H1 (cell line): ENCODE measurements around the gene KNCN. TPM values are rescaled to one million over a fixed set of nuclear protein-coding genes. Genes with fewer than 3 reads are reported as not detected.
A peak's percentile ranks its signal among the peaks of the same experiment; 100 is the strongest.

Source experiments
- CTCF ChIA-PET: fragments of 300-600 bp; sonication (Branson Sonifier 250); formaldehyde crosslinking; loops from one replicate; lab custom pipeline; 2021; ENCODE audit not compliant: partially characterized antibody; lab: Charles Lee
- POLR2A ChIA-PET: fragments of 300-600 bp; sonication (Branson Sonifier 250); formaldehyde crosslinking; loops from one replicate; lab custom pipeline; 2021; ENCODE audit warnings: inconsistent platforms; ENCODE audit not compliant: partially characterized antibody; lab: Charles Lee
- DNase-seq, 2 experiments: peaks; one replicate each; pipeline versions ENCODE4 v3.0.0 to v3.0.0-alpha.2; 2010 to 2022; ENCODE audit warnings: low spot score in 2 of 2, low read depth in 1 of 2, mixed read lengths in 1 of 2
- FAIRE-seq: peaks from 2 replicates; lab custom pipeline; 2011; peaks lifted over from hg19 to GRCh38; lab: Jason Lieb, UNC
- H2AFZ ChIP-seq: 2 replicates; pipeline ENCODE4 v1.8.1; 2012; ENCODE audit warnings: low read length, inconsistent platforms
- H2AK5ac ChIP-seq: 2 replicates; pipeline ENCODE4 v1.6.1; 2013; ENCODE audit warnings: low read depth, low read length
- H2BK120ac ChIP-seq: replicated peaks from 2 replicates; pipeline ENCODE3; 2013; ENCODE audit warnings: low read depth, low read length, inconsistent platforms
- H2BK12ac ChIP-seq: 2 replicates; pipeline ENCODE4 v1.6.1; 2013; ENCODE audit warnings: low read depth, low read length
- H2BK15ac ChIP-seq: 2 replicates; pipeline ENCODE4 v1.6.1; 2013; ENCODE audit warnings: low read length
- H2BK20ac ChIP-seq: 2 replicates; pipeline ENCODE4 v1.6.1; 2013; ENCODE audit warnings: low read length
- H2BK5ac ChIP-seq: 2 replicates; pipeline ENCODE4 v1.6.1; 2013; ENCODE audit warnings: low read depth, low read length
- H3K14ac ChIP-seq: 2 replicates; pipeline ENCODE4 v1.6.1; 2013; ENCODE audit warnings: inconsistent platforms; ENCODE audit not compliant: insufficient read length
- H3K18ac ChIP-seq: 2 replicates; pipeline ENCODE4 v1.6.1; 2013; ENCODE audit warnings: low read length; ENCODE audit errors: extremely low read depth
- H3K23ac ChIP-seq: 2 replicates; pipeline ENCODE4 v1.6.1; 2013; ENCODE audit warnings: inconsistent platforms; ENCODE audit not compliant: insufficient read length
- H3K23me2 ChIP-seq: 2 replicates; pipeline ENCODE4 v1.6.1; 2013; ENCODE audit warnings: low read depth, low read length
- H3K27ac ChIP-seq: 2 replicates; pipeline ENCODE4 v1.6.1; 2011; ENCODE audit warnings: low read depth, low read length, inconsistent platforms
- H3K27me3 ChIP-seq, 4 experiments: replicated peaks in 1 of 4; 1 replicate in 1 of 4; 2 replicates in 3 of 4; pipeline versions ENCODE4 v1.6.1 to v1.8.1; 2011 to 2013; ENCODE audit warnings: low read length in 3 of 4, mild to moderate bottlenecking in 3 of 4, inconsistent platforms in 2 of 4, mixed read lengths in 2 of 4, moderate library complexity in 1 of 4; ENCODE audit not compliant: control insufficient read depth in 3 of 4, insufficient read depth in 3 of 4; ENCODE audit errors: extremely low read depth in 1 of 4
- H3K36me3 ChIP-seq, 4 experiments: 2 replicates each; pipeline versions ENCODE4 v1.6.1 to v1.8.1; 2011 to 2013; ENCODE audit warnings: mild to moderate bottlenecking in 4 of 4, low read length in 3 of 4, moderate library complexity in 2 of 4, control low read depth in 1 of 4, inconsistent platforms in 1 of 4; ENCODE audit not compliant: insufficient read depth in 4 of 4, control insufficient read depth in 2 of 4
- H3K4ac ChIP-seq: replicated peaks from 2 replicates; pipeline ENCODE3; 2013; ENCODE audit warnings: low read length, low read depth, mixed read lengths, inconsistent platforms; ENCODE audit not compliant: insufficient read length
- H3K4me1 ChIP-seq, 4 experiments: replicated peaks in 1 of 4; 1 replicate in 1 of 4; 2 replicates in 3 of 4; pipeline versions ENCODE4 v1.6.1 to v1.8.1; 2011 to 2013; ENCODE audit warnings: low read length in 3 of 4, inconsistent platforms in 2 of 4, mixed read lengths in 1 of 4; ENCODE audit not compliant: insufficient read depth in 4 of 4, control insufficient read depth in 3 of 4
- H3K4me2 ChIP-seq, 2 experiments: 2 replicates each; pipeline versions ENCODE4 v1.6.1 to v1.8.1; 2011 to 2013; ENCODE audit warnings: low read depth in 2 of 2, low read length in 2 of 2, control low read depth in 1 of 2, inconsistent platforms in 1 of 2, mild to moderate bottlenecking in 1 of 2; ENCODE audit not compliant: insufficient read depth in 1 of 2
- H3K4me3 ChIP-seq, 4 experiments: fragments of 200-600, 300-600 bp in 1 of 4; sonication (generic), shearing (Covaris generic), sonication (Bioruptor Twin) in 1 of 4; 2 replicates each; pipeline versions ENCODE4 v1.5.1 to v1.8.1; 2011 to 2016; ENCODE audit warnings: low read length in 4 of 4, low read depth in 3 of 4, control low read depth in 2 of 4, inconsistent platforms in 2 of 4, mild to moderate bottlenecking in 2 of 4, mixed read lengths in 1 of 4, moderate library complexity in 1 of 4; ENCODE audit not compliant: insufficient read depth in 2 of 4; ENCODE audit errors: extremely low read depth in 1 of 4
- H3K56ac ChIP-seq: replicated peaks from 2 replicates; pipeline ENCODE3; 2013; ENCODE audit warnings: low read depth, mild to moderate bottlenecking, mixed read lengths, low read length, inconsistent platforms; ENCODE audit not compliant: insufficient read length
- H3K79me1 ChIP-seq: 2 replicates; pipeline ENCODE4 v1.6.1; 2013; ENCODE audit warnings: low read depth, low read length, control low read depth
- H3K79me2 ChIP-seq, 2 experiments: 2 replicates each; pipeline versions ENCODE4 v1.6.1 to v1.8.1; 2012 to 2013; ENCODE audit warnings: low read length in 2 of 2, mild to moderate bottlenecking in 2 of 2, inconsistent platforms in 1 of 2; ENCODE audit not compliant: insufficient read depth in 2 of 2, control insufficient read depth in 1 of 2
- H3K9ac ChIP-seq, 4 experiments: replicated peaks in 1 of 4; 1 replicate in 1 of 4; 2 replicates in 3 of 4; pipeline versions ENCODE4 v1.6.1 to v1.8.1; 2011 to 2013; ENCODE audit warnings: low read depth in 3 of 4, low read length in 3 of 4, control low read depth in 2 of 4, mild to moderate bottlenecking in 2 of 4, moderate library complexity in 2 of 4, inconsistent platforms in 1 of 4; ENCODE audit errors: extremely low read depth in 1 of 4
- H3K9me3 ChIP-seq, 2 experiments: 2 replicates each; pipeline versions ENCODE4 v1.6.1 to v1.8.1; 2012 to 2013; ENCODE audit warnings: mild to moderate bottlenecking in 2 of 2, moderate library complexity in 2 of 2, control low read depth in 1 of 2, inconsistent platforms in 1 of 2, low read depth in 1 of 2, low read length in 1 of 2, mixed read lengths in 1 of 2; ENCODE audit not compliant: insufficient read depth in 2 of 2
- H4K20me1 ChIP-seq, 2 experiments: replicated peaks in 1 of 2; 2 replicates each; pipeline versions ENCODE3 to v1.8.1; 2011 to 2013; ENCODE audit warnings: inconsistent platforms in 2 of 2, low read length in 2 of 2, mild to moderate bottlenecking in 1 of 2; ENCODE audit not compliant: insufficient read depth in 2 of 2, control insufficient read depth in 1 of 2
- H4K5ac ChIP-seq: 2 replicates; pipeline ENCODE4 v1.6.1; 2013; ENCODE audit warnings: low read length, low read depth, mixed read lengths, inconsistent platforms; ENCODE audit not compliant: insufficient read length
- H4K8ac ChIP-seq: 2 replicates; pipeline ENCODE4 v1.8.0; 2013; ENCODE audit warnings: mild to moderate bottlenecking, moderate library complexity, low read length, inconsistent platforms; ENCODE audit not compliant: insufficient read depth; ENCODE audit errors: extremely low read depth
- H4K91ac ChIP-seq: replicated peaks from 2 replicates; pipeline ENCODE3; 2013; ENCODE audit warnings: low read length, mixed read lengths, inconsistent platforms; ENCODE audit not compliant: insufficient read length
- E2F6 ChIP-seq: IDR thresholded peaks from 2 replicates; pipeline ENCODE4 v1.6.1; 2012; ENCODE audit warnings: inconsistent platforms
- EP300 ChIP-seq, 2 experiments: IDR thresholded peaks; 1 replicate in 1 of 2; 2 replicates in 1 of 2; pipeline ENCODE4 v1.6.1; 2011 to 2012; ENCODE audit warnings: low read depth in 2 of 2, low read length in 2 of 2, mild to moderate bottlenecking in 2 of 2, borderline replicate concordance in 1 of 2, inconsistent platforms in 1 of 2, moderate library complexity in 1 of 2
- GTF2F1 ChIP-seq: IDR thresholded peaks from 2 replicates; pipeline ENCODE4 v1.6.1; 2012; ENCODE audit warnings: low read depth, low read length, improper control_type of control experiment, borderline replicate concordance
- KDM5A ChIP-seq: fragments of 200-600 bp; IDR thresholded peaks from 2 replicates; pipeline ENCODE4 v1.7.1; 2012; ENCODE audit warnings: mild to moderate bottlenecking, low read length, inconsistent platforms, mixed read lengths
- POLR2A ChIP-seq, 2 experiments: IDR thresholded peaks; 1 replicate in 1 of 2; 2 replicates in 1 of 2; pipeline ENCODE4 v1.6.1; 2011; ENCODE audit warnings: low read depth in 2 of 2, low read length in 2 of 2, mild to moderate bottlenecking in 2 of 2; ENCODE audit errors: control extremely low read depth in 1 of 2
- SIX5 ChIP-seq: IDR thresholded peaks from 2 replicates; pipeline ENCODE4 v1.6.1; 2011; ENCODE audit warnings: mild to moderate bottlenecking, low read depth, low read length
- SUZ12 ChIP-seq: fragments of 200-600 bp; sonication (generic); IDR thresholded peaks from 2 replicates; pipeline ENCODE4 v1.6.1; 2012; ENCODE audit warnings: mild to moderate bottlenecking, inconsistent platforms, low read length, moderate library complexity, mixed read lengths
- TEAD4 ChIP-seq: IDR thresholded peaks from 2 replicates; pipeline ENCODE4 v1.6.1; 2012; ENCODE audit warnings: low read depth, low read length, inconsistent platforms, mixed read lengths
- WGBS, 2 experiments: shearing (Covaris generic) in 1 of 2; methylation state at CpG; one replicate each; pipeline versions ENCODE4 v1.1.6 to v1.1.7; 2013 to 2015; ENCODE audit warnings: low lambda C conversion rate in 2 of 2, mixed read lengths in 2 of 2, inconsistent platforms in 1 of 2, low coverage in 1 of 2, missing lambda C conversion rate in 1 of 2; ENCODE audit not compliant: insufficient replicate concordance in 2 of 2, insufficient coverage in 1 of 2, insufficient read length in 1 of 2; ENCODE audit errors: extremely low coverage in 1 of 2, missing lambda C conversion rate in 1 of 2; 5-methylcytosine and 5-hydroxymethylcytosine counted together
- polyA plus RNA-seq, 7 experiments: library from polyadenylated mRNA; depleted of rRNA in 3 of 7; stranded (reverse) in 5 of 7; unstranded in 2 of 7; fragments of >200 nt in 5 of 7; fragments of 200-250 nt in 2 of 7; gene quantifications; 1 replicate in 5 of 7; 2 replicates in 1 of 7; 4 replicates in 1 of 7; pipeline versions ENCODE4 v1.2.1 to v1.2.3, GENCODE V29; 2011 to 2013; ENCODE audit warnings: missing spikeins in 2 of 7, mixed read lengths in 2 of 7
- total RNA-seq: library from RNA; stranded (reverse); fragmentation: NEBNext Ultra II Directional; extraction: Animal tissue kit (Norgen Biotek cat#: 25700); gene quantifications from 2 replicates; pipeline ENCODE4 v1.2.1, GENCODE V29; 2021
- TF ChIP-seq, protein P1 (sequence below): IDR thresholded peaks from 2 replicates; pipeline ENCODE4 v1.6.1; 2012; ENCODE audit warnings: low read length, inconsistent platforms

The KNCN gene
- total and polyA plus RNA-seq, 2 of the 8 experiments (the other 6 are each of a cell fraction or from before 2014, with no cell fraction given) = not detected

DNA sequence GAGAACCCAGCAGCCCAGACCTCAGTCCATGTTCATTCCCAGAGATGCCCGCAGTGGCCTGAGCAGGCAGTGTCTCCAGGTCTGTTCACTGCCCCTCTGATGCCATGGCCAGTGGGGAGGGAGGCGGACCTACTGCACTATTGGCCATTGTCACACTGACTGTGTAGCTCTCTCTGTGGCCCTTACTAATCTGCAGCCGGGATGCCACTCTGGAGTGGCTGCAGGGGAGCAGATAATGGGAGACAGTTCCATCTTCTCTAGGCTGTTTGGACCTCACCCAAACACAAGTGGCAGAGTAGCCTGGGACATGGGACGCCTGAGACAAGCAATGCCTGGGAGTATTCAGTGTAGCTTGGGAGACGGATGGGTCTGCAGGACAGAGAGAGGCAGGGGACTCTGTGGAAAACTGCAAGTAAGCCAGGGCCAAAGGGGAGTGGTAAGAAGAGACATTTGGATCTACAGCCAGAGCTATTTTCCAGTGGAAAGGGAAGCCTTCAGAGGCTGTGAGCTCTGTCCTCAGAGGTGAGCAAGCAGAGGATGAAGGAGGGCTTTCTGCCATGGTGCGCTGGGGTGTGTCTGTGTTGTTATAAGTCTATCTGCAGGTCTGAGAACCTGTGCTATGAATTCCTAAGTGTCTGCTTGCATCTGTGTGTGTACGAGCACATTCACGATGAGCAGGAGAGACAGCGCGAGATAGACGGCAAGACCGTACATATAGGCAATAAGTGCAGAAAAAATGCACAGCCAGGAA is 35.1 kb downstream of the KNCN start:
- Histone ChIP-seq H4K8ac (no peak overlapping the region), H4K91ac (peak overlapping the region; percentile 39), H2BK20ac (peak overlapping the region; percentile 40; the same call in 1 of the 2 replicates), H2BK15ac (peak overlapping the region; percentile 21), H2BK5ac (peak overlapping the region; percentile 38; the same call in 1 of the 2 replicates), H3K9ac (no peak overlapping the region), H3K79me2 (no peaks in the 10 kb centered on the region), H3K36me3 (no peaks in the 10 kb centered on the region), H3K27me3 (peaks cover 0 to 23% (median 9%) of the 10 kb centered on the region in 4 experiments; a peak in 4 of 7 replicates), H3K27ac (no peak overlapping the region), H3K4me1 (peaks cover 19 to 42% (median 31%) of the 10 kb centered on the region in 4 experiments), H2AFZ (no peak overlapping the region), H2BK12ac (peak overlapping the region; percentile 30; the same call in 1 of the 2 replicates), H3K56ac (no peak overlapping the region), H3K4me2 (peak overlapping the region; percentile 46 to 60), H3K4me3 (peak overlapping the region in 3 of 4 experiments; percentile 8 to 19 (median 19); a peak in 2 of 8 replicates), H4K5ac (no peak overlapping the region), H2AK5ac (no peak overlapping the region), H3K14ac (no peak overlapping the region), H3K23ac (no peak overlapping the region), H3K9me3 (no peaks in the 10 kb centered on the region), H3K79me1 (no peaks in the 10 kb centered on the region), H2BK120ac (no peak overlapping the region), H3K18ac (peak overlapping the region; percentile 34), H4K20me1 (peaks cover 0 to 2% of the 10 kb centered on the region in 2 experiments), H3K23me2 (no peaks in the 10 kb centered on the region), H3K4ac (no peak overlapping the region)
- DNase-seq = peak in 1 of 2 experiments; percentile 46
- 54% methylated on average over 12 of the region's 12 CpGs; no CpG with 5 or more reads in 1 of the 2 experiments for WGBS, 2 experiments
- no peak for FAIRE-seq
- ChIA-PET POLR2A (interaction anchor here (1.1 to 1.4 kb wide), 3 partner anchors 9 to 17 kb away, joined by 3 to 4 read pairs (median 3); no protein-coding TSS in a partner anchor), CTCF (interaction anchor here (0.6 to 18.9 kb wide), 13 partner anchors 14 to 759 kb away, joined by 3 to 287 read pairs (median 6); partner anchors contain the start of gene DMBX1)
- TF ChIP-seq POLR2A (IDR thresholded peaks at IDR 0.05; ENCODE audit: control extremely low read depth in 1 of 2, low read depth in 2 of 2, low read length in 2 of 2) = no peak
- no peak for TF ChIP-seq SIX5
- no peak for TF ChIP-seq SUZ12
- TF ChIP-seq TEAD4 = no peak
- TF ChIP-seq, protein P1, sequence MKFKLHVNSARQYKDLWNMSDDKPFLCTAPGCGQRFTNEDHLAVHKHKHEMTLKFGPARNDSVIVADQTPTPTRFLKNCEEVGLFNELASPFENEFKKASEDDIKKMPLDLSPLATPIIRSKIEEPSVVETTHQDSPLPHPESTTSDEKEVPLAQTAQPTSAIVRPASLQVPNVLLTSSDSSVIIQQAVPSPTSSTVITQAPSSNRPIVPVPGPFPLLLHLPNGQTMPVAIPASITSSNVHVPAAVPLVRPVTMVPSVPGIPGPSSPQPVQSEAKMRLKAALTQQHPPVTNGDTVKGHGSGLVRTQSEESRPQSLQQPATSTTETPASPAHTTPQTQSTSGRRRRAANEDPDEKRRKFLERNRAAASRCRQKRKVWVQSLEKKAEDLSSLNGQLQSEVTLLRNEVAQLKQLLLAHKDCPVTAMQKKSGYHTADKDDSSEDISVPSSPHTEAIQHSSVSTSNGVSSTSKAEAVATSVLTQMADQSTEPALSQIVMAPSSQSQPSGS = no peak
- TF ChIP-seq KDM5A = no peak
- no peak for TF ChIP-seq E2F6
- no peak for TF ChIP-seq EP300 (IDR thresholded peaks at IDR 0.05; ENCODE audit: borderline replicate concordance in 1 of 2, low read depth in 2 of 2, low read length in 2 of 2)
- TF ChIP-seq GTF2F1 = no peak
